Nephron (organoid): ENCODE measurements around the gene C19orf73.

Source experiments
- H3K27ac Mint-ChIP-seq, 3 experiments: 2 replicates each; pipeline ENCODE4 v1.8.0; 2020; ENCODE audit warnings: mixed read lengths in 3 of 3, mild to moderate bottlenecking in 2 of 3, moderate library complexity in 1 of 3
- H3K27me3 Mint-ChIP-seq: 2 replicates; pipeline ENCODE4 v1.8.0; 2021; ENCODE audit warnings: low read depth, mild to moderate bottlenecking, moderate library complexity, mixed read lengths
- H3K36me3 Mint-ChIP-seq: 2 replicates; pipeline ENCODE4 v1.8.0; 2020; ENCODE audit warnings: low read depth, mixed read lengths
- H3K4me1 Mint-ChIP-seq: 2 replicates; pipeline ENCODE4 v1.8.0; 2020; ENCODE audit warnings: mixed read lengths
- H3K4me3 Mint-ChIP-seq, 3 experiments: 2 replicates each; pipeline ENCODE4 v1.8.0; 2020; ENCODE audit warnings: mild to moderate bottlenecking in 3 of 3, mixed read lengths in 3 of 3, moderate library complexity in 2 of 3
- H3K9me3 Mint-ChIP-seq: 2 replicates; pipeline ENCODE4 v1.8.0; 2020; ENCODE audit warnings: mixed read lengths
- CTCF ChIP-seq, 3 experiments: fragments of 200-600 bp; sonication (generic); IDR thresholded peaks; one replicate each; pipeline ENCODE4 v1.5.0; 2021; ENCODE audit warnings: antibody characterized with exemption in 3 of 3; ENCODE audit not compliant: unreplicated experiment in 3 of 3

The C19orf73 gene

DNA sequence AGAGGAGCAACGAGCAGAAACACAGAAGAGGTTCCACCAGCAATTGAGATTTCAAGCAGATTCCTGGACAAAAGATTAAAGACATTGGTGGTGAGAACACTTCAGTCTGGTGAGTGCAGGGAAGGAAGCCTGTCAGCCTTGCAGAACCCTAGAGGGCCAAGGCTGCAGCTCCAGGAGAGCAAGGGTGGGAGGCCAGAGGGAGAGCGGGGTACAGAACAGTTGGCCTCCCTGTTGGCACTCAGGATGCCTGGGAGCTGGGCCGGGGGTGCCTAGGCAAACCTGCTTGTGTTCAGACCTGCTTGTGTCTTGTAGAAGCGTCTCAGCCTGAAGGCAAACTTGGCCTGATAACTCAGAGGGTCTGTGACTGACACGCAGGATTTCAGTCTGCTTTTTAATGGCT lies 9.9 kb downstream of the C19orf73 start:
- no peaks in the 10 kb centered on the region for H3K9me3 Mint-ChIP-seq
- H3K27ac Mint-ChIP-seq, result peak overlapping the region in 1 of 3 experiments; percentile 11
- no peak overlapping the region for H3K4me3 Mint-ChIP-seq
- TF ChIP-seq CTCF (IDR thresholded peaks at IDR 0.05; ENCODE audit: unreplicated experiment in 3 of 3), result no peak
- peaks cover 19% of the 10 kb centered on the region for H3K4me1 Mint-ChIP-seq
- peaks cover 42% of the 10 kb centered on the region for H3K36me3 Mint-ChIP-seq
- no peaks in the 10 kb centered on the region for H3K27me3 Mint-ChIP-seq

GRCh38 chr19:49107625-49108459 lies 11.1 kb downstream of the C19orf73 start:
- H3K27me3 Mint-ChIP-seq, result no peaks in the 10 kb centered on the region
- no peak for TF ChIP-seq CTCF (IDR thresholded peaks at IDR 0.05; ENCODE audit: unreplicated experiment in 3 of 3)
- no peaks in the 10 kb centered on the region for H3K9me3 Mint-ChIP-seq
- no peak overlapping the region for H3K4me3 Mint-ChIP-seq
- H3K27ac Mint-ChIP-seq, result peak overlapping the region in 1 of 3 experiments; percentile 7
- H3K36me3 Mint-ChIP-seq, result peaks cover 43% of the 10 kb centered on the region
- H3K4me1 Mint-ChIP-seq, result peaks cover 12% of the 10 kb centered on the region

- peak; percentile 73 to 77 (median 76) for TF ChIP-seq CTCF (IDR thresholded peaks at IDR 0.05; ENCODE audit: unreplicated experiment in 3 of 3)
- H3K4me3 Mint-ChIP-seq, result no peak overlapping the region
- peaks cover 17% of the 10 kb centered on the region for H3K4me1 Mint-ChIP-seq
- H3K27ac Mint-ChIP-seq, result peak overlapping the region in 2 of 3 experiments; percentile 7 to 56
- H3K36me3 Mint-ChIP-seq, result peaks cover 51% of the 10 kb centered on the region
- H3K9me3 Mint-ChIP-seq, result no peaks in the 10 kb centered on the region
- no peaks in the 10 kb centered on the region for H3K27me3 Mint-ChIP-seq
These were observed 12.3 kb downstream of the C19orf73 start for GRCh38 chr19:49106648-49107135.

GRCh38 chr19:49104229-49104864 lies 14.6 kb downstream of the C19orf73 start:
- TF ChIP-seq CTCF (IDR thresholded peaks at IDR 0.05; ENCODE audit: unreplicated experiment in 3 of 3), result no peak
- H3K36me3 Mint-ChIP-seq, result peaks cover 66% of the 10 kb centered on the region
- H3K4me1 Mint-ChIP-seq, result peaks cover 12% of the 10 kb centered on the region
- H3K4me3 Mint-ChIP-seq, result peak overlapping the region in 2 of 3 experiments; percentile 43 to 54
- H3K27ac Mint-ChIP-seq, result peak overlapping the region; percentile 7 to 89 (median 67)
- H3K27me3 Mint-ChIP-seq, result no peaks in the 10 kb centered on the region
- no peaks in the 10 kb centered on the region for H3K9me3 Mint-ChIP-seq

DNA sequence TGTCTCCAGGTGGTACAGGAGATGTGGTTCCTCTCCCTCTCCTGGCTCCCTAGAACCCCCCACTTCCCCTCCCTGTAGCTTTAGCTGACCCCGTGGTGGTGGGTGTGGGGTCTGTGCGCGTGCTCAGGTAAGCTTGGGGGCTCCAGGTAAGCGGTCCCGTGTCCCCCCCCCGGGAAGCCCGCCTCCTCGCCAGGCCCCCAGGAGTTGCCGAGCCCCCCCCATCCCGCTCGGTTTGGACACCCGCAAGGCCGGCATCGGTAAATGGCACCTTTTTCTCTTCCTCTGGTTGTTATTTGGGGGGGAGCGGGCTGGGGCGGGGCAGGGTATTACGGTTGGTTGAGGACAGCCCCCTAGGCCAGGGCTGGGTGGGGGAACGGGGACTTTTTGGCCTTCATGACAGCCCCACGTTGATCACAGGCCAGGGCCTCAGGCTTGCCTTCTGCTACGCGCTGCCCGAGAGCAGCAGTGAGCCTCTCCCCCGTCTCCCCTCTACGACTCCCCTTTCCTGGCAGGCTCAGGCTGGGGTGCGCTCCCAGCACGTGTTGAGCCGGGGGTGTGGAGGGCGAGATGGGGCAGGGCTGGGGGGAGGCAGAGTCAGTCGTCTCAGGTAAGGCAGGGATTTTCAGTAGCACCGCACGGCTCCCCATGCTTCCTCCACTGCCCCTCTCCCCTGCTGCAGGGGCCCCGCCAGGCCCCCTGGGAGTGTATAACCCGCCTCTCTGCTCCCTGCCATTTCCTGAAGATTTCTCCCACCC lies 15.4 kb downstream of the C19orf73 start:
- H3K4me3 Mint-ChIP-seq, result peak overlapping the region in 1 of 3 experiments; percentile 54
- H3K27ac Mint-ChIP-seq, result peak overlapping the region in 1 of 3 experiments; percentile 89
- peaks cover 12% of the 10 kb centered on the region for H3K4me1 Mint-ChIP-seq
- H3K36me3 Mint-ChIP-seq, result peaks cover 66% of the 10 kb centered on the region
- TF ChIP-seq CTCF (IDR thresholded peaks at IDR 0.05; ENCODE audit: unreplicated experiment in 3 of 3), result no peak
- no peaks in the 10 kb centered on the region for H3K9me3 Mint-ChIP-seq
- no peaks in the 10 kb centered on the region for H3K27me3 Mint-ChIP-seq
